Adrenal gland (tissue), 5 donors: ENCODE results near the gene NFIB.

Source experiments
- POLR2A ChIP-seq, 2 donors: fragments of 450-650 bp; IDR thresholded peaks; one replicate each; pipeline ENCODE4 v1.6.1; 2017; ENCODE audit warnings: antibody characterized with exemption in 2 of 2, mild to moderate bottlenecking in 2 of 2, moderate library complexity in 1 of 2
- TF ChIP-seq, protein P1 (sequence below), 6 experiments: fragments of 450-650 bp in 4 of 6; fragments of 200-600 bp in 2 of 6; sonication (generic) in 1 of 6; IDR thresholded peaks; 1 replicate in 5 of 6; 2 replicates in 1 of 6; pipeline versions ENCODE4 v1.5.1 to v1.8.0; 2016 to 2021; ENCODE audit warnings: antibody characterized with exemption in 6 of 6, mild to moderate bottlenecking in 2 of 6, moderate library complexity in 1 of 6
- donor health status: DM: no; HTN: no; CAD: no.

DNA sequence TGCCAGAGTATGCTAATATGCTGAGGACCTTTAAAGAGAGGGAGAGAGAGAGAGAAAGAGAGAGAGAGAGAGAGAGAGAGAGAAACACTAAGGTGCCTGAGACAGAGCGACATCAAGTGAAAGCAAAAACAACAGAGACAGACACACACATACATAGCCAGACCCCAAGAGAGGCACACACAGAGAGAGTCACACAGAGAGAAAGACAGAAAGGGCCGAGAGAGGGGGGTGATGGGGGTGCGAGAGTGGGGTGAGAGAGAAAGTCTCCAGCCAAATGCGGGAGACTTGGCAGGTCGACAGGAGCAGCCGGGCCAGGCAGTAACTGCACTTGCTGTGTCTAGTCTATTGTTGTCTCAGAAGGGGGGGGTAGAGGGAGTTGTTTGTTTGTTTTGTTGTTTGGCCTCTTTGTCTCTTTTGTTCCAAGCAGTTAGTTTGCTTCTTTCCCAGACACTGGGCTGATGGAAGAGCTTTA is 30.1 kb upstream of the NFIB start:
- TF ChIP-seq, protein P1, sequence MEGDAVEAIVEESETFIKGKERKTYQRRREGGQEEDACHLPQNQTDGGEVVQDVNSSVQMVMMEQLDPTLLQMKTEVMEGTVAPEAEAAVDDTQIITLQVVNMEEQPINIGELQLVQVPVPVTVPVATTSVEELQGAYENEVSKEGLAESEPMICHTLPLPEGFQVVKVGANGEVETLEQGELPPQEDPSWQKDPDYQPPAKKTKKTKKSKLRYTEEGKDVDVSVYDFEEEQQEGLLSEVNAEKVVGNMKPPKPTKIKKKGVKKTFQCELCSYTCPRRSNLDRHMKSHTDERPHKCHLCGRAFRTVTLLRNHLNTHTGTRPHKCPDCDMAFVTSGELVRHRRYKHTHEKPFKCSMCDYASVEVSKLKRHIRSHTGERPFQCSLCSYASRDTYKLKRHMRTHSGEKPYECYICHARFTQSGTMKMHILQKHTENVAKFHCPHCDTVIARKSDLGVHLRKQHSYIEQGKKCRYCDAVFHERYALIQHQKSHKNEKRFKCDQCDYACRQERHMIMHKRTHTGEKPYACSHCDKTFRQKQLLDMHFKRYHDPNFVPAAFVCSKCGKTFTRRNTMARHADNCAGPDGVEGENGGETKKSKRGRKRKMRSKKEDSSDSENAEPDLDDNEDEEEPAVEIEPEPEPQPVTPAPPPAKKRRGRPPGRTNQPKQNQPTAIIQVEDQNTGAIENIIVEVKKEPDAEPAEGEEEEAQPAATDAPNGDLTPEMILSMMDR (IDR thresholded peaks at IDR 0.05): no peak
- TF ChIP-seq POLR2A (IDR thresholded peaks at IDR 0.05): no peak
